Endothelial cell (in vitro differentiated cells): ENCODE results near the gene INTS11. TPM values are rescaled to one million over a fixed set of nuclear protein-coding genes. Genes with fewer than 3 reads are reported as not detected.

Experiments used
- DNase-seq: peaks from one replicate; pipeline ENCODE4 v3.0.0; 2021; ENCODE audit warnings: low spot score
- H3K27ac Mint-ChIP-seq: one replicate; pipeline ENCODE4 v1.8.0; 2021; ENCODE audit warnings: mixed read lengths, inconsistent platforms; ENCODE audit not compliant: unreplicated experiment
- H3K27me3 Mint-ChIP-seq: one replicate; pipeline ENCODE4 v1.8.0; 2021; ENCODE audit warnings: mild to moderate bottlenecking, moderate library complexity, mixed read lengths, inconsistent platforms; ENCODE audit not compliant: unreplicated experiment
- H3K36me3 Mint-ChIP-seq: one replicate; pipeline ENCODE4 v1.8.0; 2021; ENCODE audit warnings: mild to moderate bottlenecking, low read depth, mixed read lengths, inconsistent platforms; ENCODE audit not compliant: unreplicated experiment
- H3K4me1 Mint-ChIP-seq: one replicate; pipeline ENCODE4 v1.8.0; 2021; ENCODE audit warnings: mild to moderate bottlenecking, mixed read lengths, inconsistent platforms; ENCODE audit not compliant: unreplicated experiment
- H3K4me3 Mint-ChIP-seq: one replicate; pipeline ENCODE4 v1.8.0; 2021; ENCODE audit warnings: mild to moderate bottlenecking, mixed read lengths, inconsistent platforms; ENCODE audit not compliant: unreplicated experiment
- H3K9me3 Mint-ChIP-seq: one replicate; pipeline ENCODE4 v1.8.0; 2021; ENCODE audit warnings: mixed read lengths, inconsistent platforms; ENCODE audit not compliant: unreplicated experiment
- total RNA-seq: library from RNA; stranded (reverse); fragmentation: NEBNext Ultra II Directional; extraction: Animal tissue kit (Norgen Biotek cat#: 25700); gene quantifications from one replicate; pipeline ENCODE4 v1.2.1, GENCODE V29; 2021; ENCODE audit not compliant: unreplicated experiment
- TF ChIP-seq, protein P1 (sequence below): fragments of 200-600 bp; sonication (generic); IDR thresholded peaks from one replicate; pipeline ENCODE4 v1.5.0; 2021; ENCODE audit warnings: antibody characterized with exemption; ENCODE audit not compliant: unreplicated experiment

The INTS11 gene
- total RNA-seq, 1 donor from 2014 or later = 104 TPM

DNA sequence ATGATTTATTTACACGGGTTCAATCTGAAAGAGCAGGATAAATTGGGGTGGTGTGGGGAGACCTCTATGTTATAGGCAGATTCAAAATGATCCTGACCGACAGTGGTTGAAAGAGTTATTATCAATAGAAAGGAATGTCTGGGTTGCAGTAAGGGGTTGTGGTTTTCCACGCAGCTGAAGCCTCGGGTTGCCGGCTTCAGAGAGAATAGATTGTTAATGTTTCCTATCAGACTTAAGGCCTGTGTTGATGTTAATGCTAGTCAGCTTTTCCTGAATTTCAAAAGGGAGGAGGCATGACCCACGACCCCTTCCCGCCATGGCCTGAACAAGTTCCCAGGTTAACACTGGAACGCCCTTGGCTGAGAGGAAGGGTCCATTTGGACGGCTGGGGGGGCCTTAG is 48.6 kb downstream of the INTS11 start:
- H3K4me3 Mint-ChIP-seq = no peak overlapping the region
- H3K27me3 Mint-ChIP-seq = peaks cover 19% of the 10 kb centered on the region
- DNase-seq = no peak
- peaks cover 21% of the 10 kb centered on the region for H3K4me1 Mint-ChIP-seq
- peak overlapping the region; percentile 36 for H3K27ac Mint-ChIP-seq
- H3K36me3 Mint-ChIP-seq = peaks cover 6% of the 10 kb centered on the region
- no peaks in the 10 kb centered on the region for H3K9me3 Mint-ChIP-seq
- TF ChIP-seq, protein P1, sequence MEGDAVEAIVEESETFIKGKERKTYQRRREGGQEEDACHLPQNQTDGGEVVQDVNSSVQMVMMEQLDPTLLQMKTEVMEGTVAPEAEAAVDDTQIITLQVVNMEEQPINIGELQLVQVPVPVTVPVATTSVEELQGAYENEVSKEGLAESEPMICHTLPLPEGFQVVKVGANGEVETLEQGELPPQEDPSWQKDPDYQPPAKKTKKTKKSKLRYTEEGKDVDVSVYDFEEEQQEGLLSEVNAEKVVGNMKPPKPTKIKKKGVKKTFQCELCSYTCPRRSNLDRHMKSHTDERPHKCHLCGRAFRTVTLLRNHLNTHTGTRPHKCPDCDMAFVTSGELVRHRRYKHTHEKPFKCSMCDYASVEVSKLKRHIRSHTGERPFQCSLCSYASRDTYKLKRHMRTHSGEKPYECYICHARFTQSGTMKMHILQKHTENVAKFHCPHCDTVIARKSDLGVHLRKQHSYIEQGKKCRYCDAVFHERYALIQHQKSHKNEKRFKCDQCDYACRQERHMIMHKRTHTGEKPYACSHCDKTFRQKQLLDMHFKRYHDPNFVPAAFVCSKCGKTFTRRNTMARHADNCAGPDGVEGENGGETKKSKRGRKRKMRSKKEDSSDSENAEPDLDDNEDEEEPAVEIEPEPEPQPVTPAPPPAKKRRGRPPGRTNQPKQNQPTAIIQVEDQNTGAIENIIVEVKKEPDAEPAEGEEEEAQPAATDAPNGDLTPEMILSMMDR = no peak

DNA sequence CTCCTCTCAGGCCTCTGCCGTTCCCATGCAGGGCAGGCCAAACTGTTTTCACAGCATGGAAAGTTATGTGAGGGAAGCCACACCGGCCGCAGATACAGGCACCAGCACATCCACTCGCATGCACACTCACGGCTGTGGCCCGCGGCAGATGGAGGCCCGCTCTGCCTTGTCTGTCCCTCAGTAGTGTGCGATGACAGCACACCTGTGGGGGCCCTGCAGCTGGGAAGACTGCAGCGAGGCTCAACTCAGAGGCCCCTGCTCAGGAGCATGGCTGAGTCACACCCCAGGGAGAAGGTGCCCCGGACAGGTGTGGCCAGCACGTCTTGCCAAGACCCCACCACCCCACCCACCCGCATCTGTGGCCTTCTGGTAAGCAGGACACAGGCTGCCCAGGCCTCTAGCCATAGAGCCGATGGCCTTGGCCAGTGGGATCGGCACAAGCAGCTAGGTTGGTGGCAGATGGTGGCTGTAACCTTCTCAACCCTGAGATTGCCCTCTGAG is 49.5 kb downstream of the INTS11 start:
- no peak for DNase-seq
- Mint-ChIP-seq H3K27ac (no peak overlapping the region), H3K9me3 (no peaks in the 10 kb centered on the region), H3K27me3 (peaks cover 21% of the 10 kb centered on the region), H3K4me3 (peak overlapping the region; percentile 81), H3K4me1 (peaks cover 29% of the 10 kb centered on the region), H3K36me3 (peaks cover 13% of the 10 kb centered on the region)
- TF ChIP-seq, protein P1 = no peak

DNA sequence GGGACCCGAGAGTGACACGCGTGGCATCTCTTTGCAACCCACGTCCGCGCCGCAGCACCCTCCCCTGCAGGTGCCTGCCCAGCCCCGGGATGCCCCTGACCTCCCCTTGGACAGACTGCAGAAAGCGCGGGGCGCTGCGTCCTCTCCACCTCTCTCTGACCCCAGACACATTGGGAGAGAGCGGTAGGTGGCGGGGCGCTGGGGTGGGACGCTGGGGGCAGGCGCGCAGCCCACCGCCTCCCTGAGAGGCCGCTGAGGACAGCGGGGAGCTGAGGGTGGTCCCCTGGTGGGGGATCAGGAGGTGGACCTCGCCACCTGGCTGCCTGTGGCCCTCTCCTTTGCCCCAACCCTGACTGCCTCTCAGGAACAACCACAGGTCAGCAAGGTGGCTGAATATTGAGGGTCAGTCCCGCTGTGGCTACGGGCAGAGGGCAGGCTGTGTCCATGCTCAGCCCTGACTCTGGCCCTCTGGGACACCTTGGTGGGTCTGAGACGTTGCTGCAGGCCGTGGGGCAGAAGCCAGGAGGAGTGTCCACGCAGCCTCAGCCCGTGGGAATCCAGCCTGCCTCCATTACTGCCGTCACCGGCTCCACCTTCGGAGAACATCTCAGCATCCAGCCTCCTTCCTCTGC is 50.0 kb downstream of the INTS11 start:
- Mint-ChIP-seq H3K27me3 (peaks cover 22% of the 10 kb centered on the region), H3K4me3 (peak overlapping the region; percentile 81), H3K27ac (no peak overlapping the region), H3K9me3 (no peaks in the 10 kb centered on the region), H3K36me3 (peaks cover 17% of the 10 kb centered on the region), H3K4me1 (peaks cover 32% of the 10 kb centered on the region)
- no peak for DNase-seq
- TF ChIP-seq, protein P1 = no peak

DNA sequence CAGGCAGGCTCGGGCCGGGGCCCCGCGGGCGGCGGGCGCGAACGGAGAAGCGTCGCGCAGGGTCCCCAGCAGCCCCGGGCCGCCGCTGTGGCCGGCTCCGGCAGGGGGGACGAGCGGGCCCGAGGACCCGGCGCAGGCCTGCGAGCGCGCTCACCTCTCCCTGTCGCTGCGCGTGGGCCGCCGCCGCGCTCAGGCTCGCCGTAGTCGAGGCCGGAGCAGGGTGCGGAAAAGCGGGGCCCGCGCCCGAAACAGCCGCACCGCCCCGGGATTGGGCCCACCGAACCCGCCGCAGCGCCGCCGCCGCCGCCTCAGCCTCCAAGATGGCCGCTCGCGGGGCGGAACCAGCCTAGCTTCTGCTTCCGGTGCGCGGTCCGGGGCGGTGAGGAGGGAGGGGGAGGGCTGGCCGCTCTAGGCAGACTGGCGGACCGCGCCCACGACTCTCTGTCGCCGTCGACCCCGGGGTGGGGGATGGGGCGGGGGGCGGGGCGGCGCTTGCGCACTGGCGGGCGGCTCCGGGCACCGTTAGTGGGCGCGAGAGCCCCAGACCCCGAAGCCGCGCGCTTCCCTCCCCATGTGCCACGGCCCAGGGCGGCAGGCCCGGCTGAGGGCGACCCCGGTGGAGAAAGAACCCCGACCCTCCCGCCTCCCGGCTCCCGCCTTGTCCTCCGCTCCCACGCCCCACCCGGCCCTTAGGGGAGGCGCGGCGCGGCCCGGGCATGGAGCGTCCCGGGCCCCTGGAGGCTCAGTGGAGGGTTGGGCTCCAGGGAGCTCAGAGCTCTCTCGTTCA is 50.8 kb downstream of the INTS11 start, which contains the start of gene UBE2J2:
TSS of gene UBE2J2 (minus strand) at position 343 of the 787 bp plus-strand sequence. CDS start 5,862 bp downstream, outside the sequence.
- peaks cover 22% of the 10 kb centered on the region for H3K27me3 Mint-ChIP-seq
- TF ChIP-seq, protein P1 = no peak
- peak within 1 kb of the TSS; percentile 88 for H3K27ac Mint-ChIP-seq
- peak; percentile 96 for DNase-seq
- peaks cover 32% of the 10 kb centered on the region for H3K4me1 Mint-ChIP-seq
- H3K4me3 Mint-ChIP-seq = peak within 1 kb of the TSS; percentile 95
- no peaks in the 10 kb centered on the region for H3K9me3 Mint-ChIP-seq
- H3K36me3 Mint-ChIP-seq = peaks cover 17% of the 10 kb centered on the region

DNA sequence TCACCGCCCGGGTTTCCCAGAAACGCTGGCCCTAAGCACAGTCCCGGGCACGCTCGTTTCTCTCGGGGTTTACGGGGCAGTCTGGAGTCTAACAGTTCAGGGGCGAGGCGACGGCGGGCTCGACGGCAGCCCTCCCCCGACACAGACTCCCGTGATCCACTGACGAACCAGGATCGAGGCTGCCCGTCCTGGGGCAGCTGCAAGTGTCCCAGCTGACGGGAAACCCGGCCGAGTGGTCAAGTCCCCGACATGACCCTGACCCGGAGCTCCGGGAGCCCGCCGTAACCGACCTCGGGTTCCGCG is 51.3 kb downstream of the INTS11 start:
- Mint-ChIP-seq H3K4me1 (peaks cover 32% of the 10 kb centered on the region), H3K36me3 (peaks cover 17% of the 10 kb centered on the region), H3K27ac (peak overlapping the region; percentile 88), H3K27me3 (peaks cover 22% of the 10 kb centered on the region), H3K4me3 (peak overlapping the region; percentile 95), H3K9me3 (no peaks in the 10 kb centered on the region)
- TF ChIP-seq, protein P1 = no peak
- DNase-seq = no peak
